ENCODE data around the gene EML1. TPM values are rescaled to one million over a fixed set of nuclear protein-coding genes. Genes with fewer than 3 reads are reported as not detected.

The EML1 gene
- total RNA-seq, 3 donors from 2014 or later (not counting 1 experiment from before 2014, with no cell fraction given), result not detected

GRCh38 chr14:99768381-99768780 lies 24.8 kb upstream of the EML1 start:
- intact Hi-C loops (cut with micrococcal nuclease), result no loop called here
- H3K4me3 ChIP-seq (ENCODE audit: low read length), result no peak overlapping the region
- Mint-ChIP-seq H3K9me3 (no peaks in the 10 kb centered on the region), H3K4me3 (no peak overlapping the region), H3K27ac (no peak overlapping the region), H3K4me1 (no peaks in the 10 kb centered on the region), H3K27me3 (ENCODE audit: low read depth in 2 of 2) (peaks cover 0 to 12% of the 10 kb centered on the region in 2 donors), H3K36me3 (no peaks in the 10 kb centered on the region)
- TF ChIP-seq CTCF (IDR thresholded peaks at IDR 0.05), result no peak
- WGBS (ENCODE audit: insufficient coverage), result 84% methylated on average over 6 of the region's 6 CpGs
- H3K36me3 ChIP-seq (ENCODE audit: control insufficient read depth, insufficient read depth, low read length), result no peaks in the 10 kb centered on the region
- H3K9me3 ChIP-seq (ENCODE audit: control insufficient read depth, insufficient read depth, low read length), result no peaks in the 10 kb centered on the region
- no peak for ATAC-seq
- DNase-seq, result no peak
- no peaks in the 10 kb centered on the region for H3K27me3 ChIP-seq (ENCODE audit: control insufficient read depth, insufficient read depth, low read length)
- H3K27ac ChIP-seq (ENCODE audit: low read length), result no peak overlapping the region
- H3K4me1 ChIP-seq (ENCODE audit: control insufficient read depth, insufficient read depth, low read length), result no peaks in the 10 kb centered on the region

GRCh38 chr14:99769123-99769522 lies 24.1 kb upstream of the EML1 start:
- WGBS (ENCODE audit: insufficient coverage), result 84% methylated on average over 6 of the region's 6 CpGs
- Mint-ChIP-seq H3K36me3 (no peaks in the 10 kb centered on the region), H3K9me3 (no peaks in the 10 kb centered on the region), H3K4me3 (no peak overlapping the region), H3K27me3 (ENCODE audit: low read depth in 2 of 2) (peaks cover 0 to 11% of the 10 kb centered on the region in 2 donors), H3K27ac (no peak overlapping the region), H3K4me1 (no peaks in the 10 kb centered on the region)
- Histone ChIP-seq H3K4me3 (ENCODE audit: low read length) (no peak overlapping the region), H3K27me3 (ENCODE audit: control insufficient read depth, insufficient read depth, low read length) (no peaks in the 10 kb centered on the region), H3K9me3 (ENCODE audit: control insufficient read depth, insufficient read depth, low read length) (no peaks in the 10 kb centered on the region), H3K4me1 (ENCODE audit: control insufficient read depth, insufficient read depth, low read length) (no peaks in the 10 kb centered on the region), H3K36me3 (ENCODE audit: control insufficient read depth, insufficient read depth, low read length) (no peaks in the 10 kb centered on the region), H3K27ac (ENCODE audit: low read length) (no peak overlapping the region)
- DNase-seq (no peak), ATAC-seq (no peak)
- TF ChIP-seq CTCF (IDR thresholded peaks at IDR 0.05), result no peak
- intact Hi-C loops (cut with micrococcal nuclease), result no loop called here

- no peak for ATAC-seq
- H3K36me3 ChIP-seq (ENCODE audit: control insufficient read depth, insufficient read depth, low read length), result no peaks in the 10 kb centered on the region
- Mint-ChIP-seq H3K4me1 (no peaks in the 10 kb centered on the region), H3K9me3 (no peaks in the 10 kb centered on the region), H3K4me3 (no peak overlapping the region), H3K27me3 (ENCODE audit: low read depth in 2 of 2) (peaks cover 6 to 12% of the 10 kb centered on the region in 2 donors), H3K27ac (no peak overlapping the region), H3K36me3 (no peaks in the 10 kb centered on the region)
- no peak for TF ChIP-seq CTCF (IDR thresholded peaks at IDR 0.05)
- no peak overlapping the region for H3K4me3 ChIP-seq (ENCODE audit: low read length)
- no peaks in the 10 kb centered on the region for H3K4me1 ChIP-seq (ENCODE audit: control insufficient read depth, insufficient read depth, low read length)
- no peak overlapping the region for H3K27ac ChIP-seq (ENCODE audit: low read length)
- H3K27me3 ChIP-seq (ENCODE audit: control insufficient read depth, insufficient read depth, low read length), result no peaks in the 10 kb centered on the region
- no peaks in the 10 kb centered on the region for H3K9me3 ChIP-seq (ENCODE audit: control insufficient read depth, insufficient read depth, low read length)
- DNase-seq, result no peak
- WGBS (ENCODE audit: insufficient coverage), result 79% methylated on average over 3 of the region's 3 CpGs
- intact Hi-C loops (cut with micrococcal nuclease), result no loop called here
Observed at GRCh38 chr14:99769799-99770198, 23.4 kb upstream of the EML1 start.

All from natural killer cell (primary cell).